ENCODE data around the gene CRYZ.
"Not testable (repeated sequence)": the region's sequence is repeated elsewhere in the genome, so short reads cannot be mapped to it uniquely, and the experiment has no call there.

CRYZ gene, protein sequence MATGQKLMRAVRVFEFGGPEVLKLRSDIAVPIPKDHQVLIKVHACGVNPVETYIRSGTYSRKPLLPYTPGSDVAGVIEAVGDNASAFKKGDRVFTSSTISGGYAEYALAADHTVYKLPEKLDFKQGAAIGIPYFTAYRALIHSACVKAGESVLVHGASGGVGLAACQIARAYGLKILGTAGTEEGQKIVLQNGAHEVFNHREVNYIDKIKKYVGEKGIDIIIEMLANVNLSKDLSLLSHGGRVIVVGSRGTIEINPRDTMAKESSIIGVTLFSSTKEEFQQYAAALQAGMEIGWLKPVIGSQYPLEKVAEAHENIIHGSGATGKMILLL

DNA sequence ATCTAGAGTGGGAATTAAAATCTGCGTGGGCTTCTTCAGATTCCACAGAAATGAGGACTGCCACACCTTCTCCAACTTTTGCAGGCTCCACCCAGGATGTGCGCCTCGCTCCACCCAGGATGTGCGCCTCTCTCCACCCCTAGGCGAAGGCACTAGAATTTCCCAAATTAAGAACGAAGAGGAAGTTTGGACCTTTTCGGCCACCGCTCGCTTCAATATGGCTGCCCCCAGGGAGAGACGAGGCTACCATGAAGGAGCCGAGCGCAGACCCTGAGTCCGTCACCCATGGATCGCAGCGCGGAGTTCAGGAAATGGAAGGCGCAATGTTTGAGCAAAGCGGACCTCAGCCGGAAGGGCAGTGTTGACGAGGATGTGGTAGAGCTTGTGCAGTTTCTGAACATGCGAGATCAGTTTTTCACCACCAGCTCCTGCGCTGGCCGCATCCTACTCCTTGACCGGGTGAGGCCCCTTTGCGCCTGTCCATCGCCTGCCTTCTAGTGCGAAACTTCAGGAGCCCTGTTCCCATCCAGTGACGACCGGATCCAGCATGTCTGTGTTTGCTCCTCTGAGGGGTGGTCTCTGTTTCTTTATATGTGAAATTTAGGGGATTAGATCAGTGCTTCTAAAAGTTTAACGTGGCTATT lies at the start of gene CRYZ, which contains the start of gene TYW3:
CRYZ (minus strand) TSS at position 91 of the 644 bp plus-strand sequence. CDS start 8,229 bp downstream, outside the sequence.
TYW3 (plus strand) TSS at position 193 of the 644 bp plus-strand sequence; CDS start at position 286, 93 bp downstream.
- DNase-seq = peak; percentile 88

DNA sequence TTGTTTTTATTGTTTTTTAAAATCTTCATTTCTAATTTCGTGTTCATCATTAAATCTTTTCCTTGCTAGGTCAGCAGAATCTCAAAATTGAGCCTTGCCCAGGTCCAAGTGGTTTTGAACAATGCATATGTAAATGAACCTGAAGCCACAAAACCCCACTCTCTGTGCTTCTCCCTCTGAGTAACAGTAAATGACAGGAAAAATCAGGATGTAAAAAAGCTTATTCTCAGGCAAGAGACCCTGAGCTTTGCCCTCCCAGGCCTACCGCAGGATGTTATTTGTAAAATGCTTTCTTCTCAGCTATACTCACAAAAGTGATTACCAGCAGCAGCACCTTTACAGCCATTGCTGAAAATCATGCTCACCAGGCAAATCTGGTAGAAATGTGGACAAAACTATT lies 47.7 kb upstream of the CRYZ start:
- DNase-seq = no peak

DNA sequence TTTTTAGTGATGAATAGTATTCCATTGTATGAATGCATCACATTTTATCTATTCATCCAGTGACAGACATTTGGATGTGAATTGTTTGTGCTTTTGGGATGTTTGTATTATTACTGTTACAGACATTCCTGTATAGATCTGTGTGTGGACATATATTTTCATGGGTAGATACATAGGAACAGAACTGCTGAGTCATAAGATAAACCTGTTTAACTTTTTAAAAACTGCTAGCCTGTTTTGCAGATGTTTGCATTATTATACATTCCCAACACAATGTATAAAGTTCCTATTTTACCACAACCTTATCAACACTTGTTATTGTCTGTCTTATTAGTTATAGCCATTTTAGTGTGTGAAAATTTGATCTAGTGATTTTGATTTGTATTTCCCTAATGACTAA lies 46.9 kb upstream of the CRYZ start:
- no peak for DNase-seq

DNA sequence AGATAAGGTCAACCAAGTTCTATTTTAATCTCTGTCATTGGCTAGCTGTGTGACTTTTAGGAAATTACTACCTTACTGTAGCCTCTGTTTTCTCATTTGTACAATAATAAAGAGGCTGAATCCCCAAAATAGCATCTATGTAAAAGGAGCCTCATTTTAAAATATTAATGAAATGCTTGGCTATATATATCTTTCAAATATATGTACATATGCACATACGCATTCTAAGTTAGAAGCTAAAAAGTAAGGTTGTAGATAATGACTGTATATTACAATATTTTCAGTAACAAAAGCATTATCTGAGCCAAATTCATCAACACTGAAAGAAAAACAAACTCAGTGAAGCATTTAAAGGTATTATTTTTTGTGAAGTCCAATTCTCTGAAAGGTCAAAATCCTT lies 44.7 kb upstream of the CRYZ start:
- no peak for DNase-seq

DNA sequence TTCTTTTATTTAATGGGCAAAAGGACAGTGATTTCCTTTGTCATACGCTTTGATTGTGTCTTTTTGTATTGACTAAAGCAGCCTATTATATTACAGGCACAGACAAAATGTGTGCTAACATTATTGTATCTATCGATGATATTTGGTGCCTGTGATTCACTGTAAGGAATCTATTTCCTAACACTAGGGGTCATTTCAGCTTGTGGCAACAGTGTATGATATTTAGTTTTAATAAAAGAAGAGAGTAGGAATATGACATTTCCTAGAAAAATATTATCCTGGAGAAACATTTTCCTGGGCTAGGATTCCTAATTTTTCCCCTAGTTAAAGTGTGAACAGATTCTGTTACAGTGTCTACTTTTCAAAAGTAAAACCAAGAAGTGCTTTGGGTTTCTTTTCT lies 42.9 kb upstream of the CRYZ start:
- no peak for DNase-seq

DNA sequence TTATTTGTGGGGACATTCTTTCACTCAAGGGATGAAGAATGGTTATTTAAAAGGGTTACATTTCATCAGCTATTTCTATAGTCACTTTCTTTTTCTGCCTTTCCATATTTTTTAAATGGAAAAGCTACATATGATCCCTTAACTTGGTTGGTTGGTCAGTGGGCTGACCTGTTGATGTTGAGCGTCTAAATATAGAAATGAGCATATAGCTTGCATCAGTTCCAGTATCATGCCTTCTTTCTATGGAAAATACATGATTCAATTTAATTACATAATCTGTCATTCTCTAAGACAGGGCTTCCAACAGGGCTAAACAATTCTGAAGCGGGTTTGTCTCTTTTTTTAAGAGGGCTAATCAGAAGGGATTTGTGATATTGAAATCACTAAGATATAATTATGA lies 40.7 kb upstream of the CRYZ start:
- DNase-seq = no peak

DNA sequence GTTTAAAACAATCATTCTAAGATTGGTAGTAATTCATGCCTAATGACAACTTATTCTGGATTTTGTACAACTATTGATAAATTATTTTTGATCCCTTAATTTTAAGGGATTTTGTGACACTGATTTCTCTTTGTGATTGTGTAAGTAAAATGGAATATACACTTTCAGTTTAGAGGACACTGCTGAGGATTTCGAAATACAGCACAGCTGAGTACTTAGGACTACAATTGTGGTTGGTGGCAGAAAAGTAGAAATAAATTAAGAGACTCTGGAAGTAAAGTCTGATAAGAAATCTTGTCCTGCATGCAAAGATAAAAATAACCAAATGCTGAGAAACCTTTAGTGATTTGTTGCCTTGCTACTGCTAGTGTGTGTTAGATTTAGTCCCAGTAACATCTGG lies 40.1 kb upstream of the CRYZ start:
- no peak for DNase-seq

DNA sequence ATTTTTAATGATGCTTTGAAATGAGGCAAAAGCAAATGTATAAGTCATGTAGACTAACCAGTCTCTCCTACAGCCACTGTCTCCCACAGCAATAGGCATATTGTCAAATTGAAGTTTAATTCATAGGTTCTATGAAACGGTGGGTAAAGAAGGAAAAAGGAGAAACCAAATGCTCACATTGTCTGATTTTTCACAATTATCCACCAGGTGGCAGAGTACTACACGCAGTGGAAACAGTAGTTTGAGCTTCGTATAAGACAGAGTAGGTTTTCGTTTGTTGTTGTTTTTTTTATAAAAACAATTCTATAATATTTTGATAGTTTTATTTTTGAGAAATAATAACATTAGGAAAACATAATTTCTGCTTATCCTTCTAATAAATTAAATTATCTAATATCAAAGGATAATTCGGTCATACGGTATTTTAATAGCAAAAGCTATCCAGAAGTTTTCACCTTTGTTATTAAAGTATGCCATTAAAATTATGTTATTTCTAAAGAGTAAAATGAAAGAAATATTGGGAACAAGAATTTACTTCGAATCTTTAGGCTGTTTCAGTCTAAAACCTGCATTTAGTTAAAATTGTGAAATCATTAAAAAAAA lies 39.2 kb upstream of the CRYZ start:
- DNase-seq = no peak

DNA sequence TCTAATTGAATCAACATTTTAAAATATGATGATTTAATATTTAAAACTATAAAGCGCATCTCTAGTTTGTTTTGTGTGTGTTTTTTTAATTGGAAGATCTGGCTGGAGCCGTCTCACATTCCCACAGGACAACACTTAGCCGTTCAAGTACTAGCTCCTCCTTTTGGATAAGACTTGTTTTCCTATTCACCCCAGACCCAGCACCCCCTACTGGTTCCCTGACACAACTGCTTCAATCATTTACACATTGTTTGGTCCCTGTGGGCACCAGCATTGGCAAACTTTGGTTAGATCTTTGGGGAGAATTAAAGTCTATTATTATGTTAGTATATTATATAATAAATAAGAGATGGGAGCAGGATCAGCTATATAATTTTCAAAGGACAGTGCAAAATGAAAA lies 34.6 kb upstream of the CRYZ start:
- DNase-seq = no peak

DNA sequence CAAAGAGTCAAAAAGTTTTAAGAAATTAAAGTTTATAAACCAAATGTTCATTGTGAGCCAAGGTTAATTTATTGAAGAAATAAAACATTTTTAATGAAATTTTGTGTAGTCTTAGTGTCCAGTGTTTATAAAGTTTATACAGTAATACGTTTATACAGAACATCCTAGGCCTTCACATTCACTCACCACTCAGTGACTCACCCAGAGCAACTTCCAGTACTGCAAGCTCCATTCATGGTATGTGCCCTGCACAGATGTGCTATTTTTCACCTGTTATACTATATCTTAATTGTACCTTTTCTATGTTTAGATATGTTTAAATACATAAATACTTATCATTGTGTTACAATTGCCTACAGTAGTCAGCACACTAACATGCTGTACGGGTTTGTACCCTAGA lies 33.7 kb upstream of the CRYZ start:
- no peak for DNase-seq

DNA sequence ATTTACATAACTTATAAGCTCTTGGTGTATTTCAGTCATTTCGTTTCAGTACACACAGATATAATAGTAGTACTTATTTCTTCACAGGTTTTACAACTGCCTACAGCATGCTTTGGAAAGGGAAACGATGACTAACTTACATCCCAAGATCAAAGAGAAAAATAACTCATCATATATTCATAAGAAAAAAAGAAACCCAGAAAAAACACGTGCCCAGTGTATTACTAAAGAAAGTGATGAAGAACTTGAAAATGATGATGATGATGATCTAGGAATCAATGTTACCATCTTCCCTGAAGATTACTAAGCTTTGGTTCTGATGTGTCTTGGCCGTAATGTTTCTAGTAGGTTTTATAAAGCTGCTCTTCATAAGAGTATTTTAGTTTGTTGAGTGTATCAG lies 31.0 kb upstream of the CRYZ start:
- DNase-seq = no peak

DNA sequence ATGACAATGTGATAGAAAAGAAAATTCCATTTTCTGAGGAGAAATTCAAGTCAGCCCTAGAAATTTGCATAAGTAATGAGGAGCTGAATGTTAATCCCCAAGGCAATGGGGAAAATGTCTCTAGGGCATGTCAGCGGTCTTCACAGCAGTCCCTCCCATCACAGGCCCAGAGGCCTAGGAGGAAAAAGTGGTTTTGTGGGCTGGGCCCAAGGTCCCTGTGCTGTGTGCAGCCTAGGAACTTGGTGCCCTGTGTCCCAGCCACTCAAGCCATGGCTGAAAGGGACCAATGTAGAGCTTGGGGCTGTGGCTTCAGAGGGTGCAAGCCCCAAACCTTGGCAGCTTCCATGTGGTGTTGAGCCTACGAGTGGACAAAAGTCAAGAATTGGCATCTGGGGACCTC lies 23.8 kb upstream of the CRYZ start:
- DNase-seq = not testable (repeated sequence)

DNA sequence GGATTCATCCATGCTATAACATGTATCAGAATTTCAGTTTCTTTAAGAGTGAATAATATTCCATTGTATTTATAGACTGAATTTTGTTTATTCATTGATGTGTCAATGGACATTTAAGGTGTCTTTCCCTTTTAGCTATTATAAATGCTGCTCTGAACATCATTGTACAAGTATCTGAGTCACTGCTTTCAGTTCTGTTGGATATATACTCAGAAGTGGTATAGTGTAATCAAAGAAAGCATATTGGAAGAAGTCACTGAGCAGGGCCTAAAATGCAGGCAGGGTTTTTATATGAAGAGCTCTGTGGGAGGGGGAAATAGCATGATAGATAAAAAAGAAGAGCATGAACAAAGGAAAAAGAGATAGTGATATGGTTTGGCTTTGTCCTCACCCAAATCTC lies 22.6 kb upstream of the CRYZ start:
- no peak for DNase-seq

DNA sequence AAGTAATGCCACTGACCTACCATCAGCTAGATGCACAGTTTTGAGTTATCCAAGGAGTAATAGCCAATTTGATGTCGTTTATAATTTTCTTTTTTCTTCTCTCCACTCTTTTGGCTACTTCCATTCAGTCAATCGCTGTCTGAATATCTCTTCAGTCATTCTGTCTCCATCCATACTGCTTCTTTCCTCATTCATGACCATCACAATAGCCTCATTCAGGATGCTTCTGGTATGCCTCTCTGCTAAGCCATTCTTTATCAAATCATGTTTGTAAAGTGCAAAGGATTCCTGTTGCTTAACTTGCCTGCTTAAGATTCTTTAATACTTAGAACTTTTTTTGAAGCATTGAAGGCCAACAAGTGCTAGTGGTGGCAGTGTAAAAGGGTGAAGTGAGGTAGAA lies 20.3 kb upstream of the CRYZ start:
- DNase-seq = no peak

DNA sequence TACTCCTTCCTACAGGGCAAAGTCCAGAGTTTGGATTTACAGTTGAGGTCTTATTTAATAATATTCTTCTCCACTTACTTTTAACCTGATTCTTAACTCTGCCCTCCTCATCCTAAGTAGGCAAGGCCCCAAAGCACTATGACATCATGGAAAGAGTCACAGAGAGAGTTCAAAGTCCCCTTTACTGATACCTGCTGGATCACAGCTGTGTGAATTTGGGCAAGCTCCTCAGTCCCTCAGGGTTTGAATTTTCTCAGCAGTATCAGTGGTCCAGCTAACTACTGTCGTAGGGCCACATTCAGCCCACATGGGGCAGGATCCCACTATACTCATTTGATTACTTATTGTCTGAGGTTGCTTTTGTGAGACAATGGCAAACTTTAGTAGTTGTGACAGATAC lies 16.1 kb upstream of the CRYZ start:
- DNase-seq = no peak

DNA sequence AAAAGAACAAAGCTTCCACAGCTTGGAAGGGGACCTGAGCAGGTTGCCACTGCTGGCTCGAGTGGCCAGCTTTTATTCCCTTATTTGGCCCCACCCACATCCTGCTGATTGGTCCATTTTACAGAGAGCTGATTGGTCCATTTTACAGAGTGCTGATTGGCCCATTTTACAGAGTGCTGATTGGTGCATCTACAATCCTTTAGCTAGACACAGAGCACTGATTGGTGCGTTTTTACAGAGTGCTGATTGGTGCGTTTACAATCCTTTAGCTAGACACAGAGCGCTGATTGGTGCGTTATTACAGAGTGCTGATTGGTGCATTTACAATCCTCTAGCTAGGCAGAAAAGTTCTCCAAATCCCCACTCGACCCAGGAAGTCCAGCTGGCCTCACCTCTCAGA lies 12.4 kb upstream of the CRYZ start:
- not testable (repeated sequence) for DNase-seq

DNA sequence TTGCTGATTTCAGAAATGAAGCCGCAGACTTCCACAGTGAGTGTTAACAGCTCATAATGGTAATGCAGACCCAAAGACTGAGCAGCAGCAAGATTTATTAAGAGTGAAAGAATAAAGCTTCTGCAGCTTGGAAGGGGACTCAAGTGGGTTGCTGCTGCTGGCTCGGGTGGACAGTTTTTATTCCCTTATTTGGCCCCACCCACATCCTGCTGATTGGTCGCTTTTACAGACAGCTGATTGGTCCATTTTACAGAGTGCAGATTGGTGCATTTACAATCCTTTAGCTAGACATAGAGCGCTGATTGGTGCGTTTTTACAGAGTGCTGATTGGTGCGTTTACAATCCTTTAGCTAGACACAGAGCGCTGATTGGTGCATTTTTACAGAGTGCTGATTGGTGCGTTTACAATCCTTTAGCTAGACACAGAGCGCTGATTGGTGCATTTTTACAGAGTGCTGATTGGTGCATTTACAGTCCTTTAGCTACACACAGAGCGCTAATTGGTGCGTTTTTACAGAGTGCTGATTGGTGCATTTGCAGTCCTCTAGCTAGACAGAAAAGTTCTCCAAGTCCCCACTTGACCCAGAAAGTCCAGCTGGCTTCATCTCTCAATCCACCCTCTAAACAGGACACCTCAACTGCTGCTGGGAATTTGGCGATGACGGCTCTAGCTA lies 7.6 kb upstream of the CRYZ start:
- not testable (repeated sequence) for DNase-seq

DNA sequence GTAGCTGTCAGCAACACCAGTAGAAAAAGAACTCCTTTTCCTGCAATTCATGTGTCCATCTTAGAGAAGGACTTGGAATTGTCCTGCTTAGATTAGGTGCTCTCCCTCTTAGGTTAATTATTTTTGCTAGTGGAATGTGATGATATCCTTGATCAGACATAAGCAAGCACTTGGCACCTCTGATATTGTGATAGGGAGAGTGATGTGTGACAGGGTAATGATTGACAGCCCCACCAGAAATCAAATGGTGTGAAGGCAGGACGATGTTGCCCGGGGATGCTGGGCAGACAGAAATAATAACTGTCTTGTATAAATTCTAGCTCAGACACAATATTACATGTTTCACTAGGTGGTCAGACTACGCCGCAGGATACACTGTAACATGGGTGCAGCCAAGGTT lies 4.5 kb upstream of the CRYZ start:
- DNase-seq = no peak

DNA sequence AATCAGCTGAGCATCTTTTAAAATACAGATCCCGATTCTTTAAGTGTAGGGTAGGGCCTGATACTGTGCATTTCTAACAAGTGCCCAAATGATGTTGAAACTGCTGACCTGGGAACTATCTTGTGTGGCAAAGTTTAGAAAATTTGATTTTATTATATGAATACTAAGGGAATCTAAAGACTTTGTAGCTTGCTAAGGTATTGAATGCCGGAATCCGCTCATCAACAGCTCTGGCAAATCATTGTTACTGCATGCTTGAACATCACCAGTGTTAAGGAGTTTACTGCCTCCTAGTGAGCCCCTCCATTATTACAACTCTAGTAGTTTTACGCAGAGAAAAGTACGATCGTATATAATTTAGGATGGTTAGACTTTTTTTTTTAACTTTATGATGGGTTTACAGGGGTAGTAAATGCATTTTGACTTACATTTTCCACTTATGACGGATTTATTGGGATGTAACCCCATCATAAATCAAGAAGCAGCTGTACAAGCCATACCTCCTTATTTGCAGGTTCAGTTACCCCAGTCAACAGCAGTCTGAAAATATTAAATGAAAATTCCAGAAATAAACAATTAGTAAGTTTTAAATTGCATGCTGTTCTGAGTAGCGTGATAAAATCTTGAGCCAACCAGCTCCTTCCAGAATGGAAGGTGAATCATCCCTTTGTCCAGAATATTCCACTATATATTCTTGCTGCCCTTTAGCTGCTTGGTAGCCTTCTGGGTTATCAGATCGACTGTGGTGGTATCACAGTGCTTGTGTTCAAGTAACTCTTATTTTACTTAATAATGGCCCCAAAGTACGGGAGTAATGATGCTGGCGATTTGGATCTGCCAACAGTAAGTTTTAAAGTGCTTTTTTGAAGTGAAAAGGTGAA lies 994 bp upstream of the CRYZ start:
- DNase-seq = peak; percentile 31

DNA sequence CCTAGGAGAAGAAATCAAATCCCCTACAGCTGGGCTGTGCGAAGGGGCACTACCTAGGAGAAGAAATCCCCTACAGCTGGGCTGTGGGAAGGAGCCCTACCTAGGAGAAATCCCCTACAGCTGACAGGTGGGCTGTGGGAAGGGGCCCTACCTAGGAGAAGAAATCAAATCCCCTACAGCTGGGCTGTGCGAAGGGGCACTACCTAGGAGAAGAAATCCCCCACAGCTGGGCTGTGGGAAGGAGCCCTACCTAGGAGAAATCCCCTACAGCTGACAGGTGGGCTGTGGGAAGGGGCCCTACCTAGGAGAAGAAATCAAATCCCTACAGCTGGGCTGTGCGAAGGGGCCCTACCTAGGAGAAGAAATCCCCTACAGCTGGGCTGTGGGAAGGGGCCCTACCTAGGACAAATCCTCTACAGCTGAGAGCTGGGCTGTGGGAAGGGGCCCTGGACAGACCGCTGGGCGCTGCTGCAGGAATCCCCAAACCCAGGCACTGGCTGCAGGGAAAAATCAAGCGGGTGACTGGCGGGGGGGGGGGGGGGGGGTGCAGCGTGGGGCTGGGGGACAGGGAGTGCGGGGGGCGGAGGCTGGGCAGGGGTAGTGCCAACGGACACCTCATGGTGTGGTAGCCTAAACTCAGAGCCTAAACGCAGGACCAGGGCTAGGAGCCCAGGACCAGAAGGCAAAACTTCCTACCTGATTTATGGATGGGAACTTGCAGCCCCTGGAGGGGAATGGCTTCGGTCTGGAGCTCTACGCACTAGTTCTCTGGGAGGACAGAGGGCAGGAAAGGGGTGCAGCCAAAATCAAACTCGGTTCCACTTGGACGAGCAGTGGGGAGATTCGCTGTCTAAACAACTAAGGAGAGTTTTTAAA lies 541 bp downstream of the CRYZ start:
- DNase-seq = peak; percentile 37

DNA sequence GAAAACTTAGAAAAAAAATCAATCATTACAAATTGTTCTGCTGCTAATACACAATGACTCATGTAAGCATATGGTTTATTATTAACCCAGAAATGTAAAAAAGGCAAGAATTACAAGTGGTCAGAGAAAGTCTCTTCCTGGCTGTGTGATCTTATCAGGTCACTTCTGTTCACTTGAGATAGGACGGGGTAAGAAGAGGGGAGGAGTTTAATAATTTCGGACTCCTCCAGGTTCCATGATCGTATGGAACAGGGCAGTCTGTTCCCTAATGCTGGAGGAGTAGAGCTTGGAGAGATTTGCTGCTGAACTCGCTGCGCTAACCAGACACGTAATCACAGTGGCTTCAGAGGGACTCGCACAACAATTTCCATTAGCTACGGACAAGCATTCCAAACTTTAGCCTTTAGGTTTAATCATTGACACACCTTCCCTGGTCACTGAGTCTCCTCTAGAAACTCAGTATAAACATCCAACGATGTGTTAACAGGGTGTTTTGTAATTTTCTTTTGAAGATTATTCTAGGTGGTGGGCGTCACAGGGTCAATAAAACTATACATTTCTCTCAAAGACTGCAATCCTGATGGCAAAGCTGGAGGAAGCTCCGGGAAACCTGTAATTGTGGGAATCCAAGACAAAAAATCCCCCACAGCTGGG lies 1.3 kb downstream of the CRYZ start:
- DNase-seq = no peak

Measured in stimulated activated CD8-positive, alpha-beta memory T cell treated with anti-CD3 and anti-CD28 coated beads, Interleukin-4, amount 100 ng/mL, for 48 hours (primary cell).